Measurements from ENCODE around the gene BCL7A.

Gene BCL7A

DNA sequence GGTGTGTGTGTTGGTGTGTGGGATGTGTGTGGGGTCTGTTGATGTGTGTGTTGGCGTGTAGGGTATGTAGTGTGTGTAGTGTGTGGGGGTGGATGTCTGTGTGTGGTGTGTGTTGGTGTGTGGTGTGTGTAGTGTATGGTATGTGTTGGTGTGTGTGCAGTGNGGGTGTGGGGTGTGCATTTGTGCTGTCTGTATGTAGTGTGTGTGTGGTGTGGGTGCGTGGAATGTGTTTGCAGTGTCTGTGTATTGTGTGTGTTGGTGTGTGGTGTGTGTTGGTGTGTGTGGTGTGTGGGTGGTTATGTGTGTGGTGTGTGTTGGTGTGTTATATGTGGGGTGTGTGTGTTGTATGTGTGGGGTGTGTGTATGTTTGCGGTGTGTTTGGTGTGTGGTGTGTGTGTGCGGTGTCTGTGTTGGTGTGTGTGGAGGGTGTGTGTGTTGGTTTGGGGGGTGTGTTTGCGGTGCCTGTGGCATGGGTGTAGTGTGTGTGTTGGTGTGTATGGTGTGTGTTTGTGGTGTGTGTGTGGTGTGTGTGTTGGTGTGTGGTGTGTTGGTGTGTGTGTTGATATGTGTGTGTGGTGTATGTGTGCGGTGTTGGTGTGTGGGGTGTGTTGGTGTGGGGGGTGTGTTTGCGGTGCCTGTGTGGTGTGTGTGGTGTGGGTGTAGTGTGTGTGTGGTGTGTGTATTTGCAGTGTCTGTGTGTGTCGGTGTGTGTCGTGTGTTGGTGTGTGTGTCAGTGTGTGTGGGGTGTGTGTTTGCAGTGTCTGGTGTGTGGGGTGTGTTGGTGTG lies 71.6 kb downstream of the BCL7A start:
- H3K4me3 ChIP-seq (ENCODE audit: control insufficient read depth, low read depth, low read length) = no peak overlapping the region
- DNase-seq (ENCODE audit: low read depth) = no peak
- TF ChIP-seq, protein P1, sequence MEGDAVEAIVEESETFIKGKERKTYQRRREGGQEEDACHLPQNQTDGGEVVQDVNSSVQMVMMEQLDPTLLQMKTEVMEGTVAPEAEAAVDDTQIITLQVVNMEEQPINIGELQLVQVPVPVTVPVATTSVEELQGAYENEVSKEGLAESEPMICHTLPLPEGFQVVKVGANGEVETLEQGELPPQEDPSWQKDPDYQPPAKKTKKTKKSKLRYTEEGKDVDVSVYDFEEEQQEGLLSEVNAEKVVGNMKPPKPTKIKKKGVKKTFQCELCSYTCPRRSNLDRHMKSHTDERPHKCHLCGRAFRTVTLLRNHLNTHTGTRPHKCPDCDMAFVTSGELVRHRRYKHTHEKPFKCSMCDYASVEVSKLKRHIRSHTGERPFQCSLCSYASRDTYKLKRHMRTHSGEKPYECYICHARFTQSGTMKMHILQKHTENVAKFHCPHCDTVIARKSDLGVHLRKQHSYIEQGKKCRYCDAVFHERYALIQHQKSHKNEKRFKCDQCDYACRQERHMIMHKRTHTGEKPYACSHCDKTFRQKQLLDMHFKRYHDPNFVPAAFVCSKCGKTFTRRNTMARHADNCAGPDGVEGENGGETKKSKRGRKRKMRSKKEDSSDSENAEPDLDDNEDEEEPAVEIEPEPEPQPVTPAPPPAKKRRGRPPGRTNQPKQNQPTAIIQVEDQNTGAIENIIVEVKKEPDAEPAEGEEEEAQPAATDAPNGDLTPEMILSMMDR (IDR thresholded peaks at IDR 0.05; ENCODE audit: control insufficient read depth, insufficient read depth, low read depth, low read length, missing control alignments) = no peak

- no peak for DNase-seq (ENCODE audit: low read depth)
- TF ChIP-seq, protein P1 (IDR thresholded peaks at IDR 0.05; ENCODE audit: control insufficient read depth, insufficient read depth, low read depth, low read length, missing control alignments) = no peak
- no peak overlapping the region for H3K4me3 ChIP-seq (ENCODE audit: control insufficient read depth, low read depth, low read length)
Observed at GRCh38 chr12:122094137-122094734, 72.6 kb downstream of the BCL7A start.

GRCh38 chr12:122094735-122095631 lies 73.3 kb downstream of the BCL7A start:
- DNase-seq (ENCODE audit: low read depth) = no peak
- TF ChIP-seq, protein P1 (IDR thresholded peaks at IDR 0.05; ENCODE audit: control insufficient read depth, insufficient read depth, low read depth, low read length, missing control alignments) = no peak
- H3K4me3 ChIP-seq (ENCODE audit: control insufficient read depth, low read depth, low read length) = no peak overlapping the region

GRCh38 chr12:122096014-122096413 lies 74.3 kb downstream of the BCL7A start:
- DNase-seq (ENCODE audit: low read depth) = no peak
- no peak overlapping the region for H3K4me3 ChIP-seq (ENCODE audit: control insufficient read depth, low read depth, low read length)
- TF ChIP-seq, protein P1 (IDR thresholded peaks at IDR 0.05; ENCODE audit: control insufficient read depth, insufficient read depth, low read depth, low read length, missing control alignments) = no peak

DNA sequence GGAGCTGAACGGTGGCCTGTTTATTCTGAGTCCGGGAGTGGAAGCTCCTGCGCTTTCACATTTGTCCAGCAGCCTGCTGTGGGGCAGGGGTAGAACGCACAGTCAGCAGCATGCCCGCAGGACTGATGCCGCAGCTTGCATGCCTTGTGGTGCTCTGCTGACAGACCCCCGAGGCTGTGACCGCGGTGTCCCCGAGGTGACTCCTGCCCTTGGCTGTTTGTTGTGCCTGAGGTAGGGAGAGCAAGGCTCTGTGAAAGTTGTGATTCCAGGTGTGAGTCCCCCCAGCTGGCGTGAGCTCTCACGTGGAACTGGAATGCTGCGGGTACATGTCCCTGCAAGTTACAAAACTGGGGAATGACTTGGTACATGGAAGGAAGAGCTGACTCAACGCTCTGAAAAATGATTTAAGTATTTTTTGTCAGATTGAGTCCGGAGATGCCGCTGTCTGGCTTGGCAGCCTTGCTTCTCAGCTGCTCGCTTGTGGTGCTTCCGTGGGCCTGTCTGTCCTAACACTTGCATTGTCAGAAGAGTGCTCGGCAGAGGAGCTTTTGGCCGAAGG lies 75.0 kb downstream of the BCL7A start:
- TF ChIP-seq, protein P1 (IDR thresholded peaks at IDR 0.05; ENCODE audit: control insufficient read depth, insufficient read depth, low read depth, low read length, missing control alignments) = no peak
- no peak overlapping the region for H3K4me3 ChIP-seq (ENCODE audit: control insufficient read depth, low read depth, low read length)
- DNase-seq (ENCODE audit: low read depth) = no peak

- no peak overlapping the region for H3K4me3 ChIP-seq (ENCODE audit: control insufficient read depth, low read depth, low read length)
- no peak for DNase-seq (ENCODE audit: low read depth)
- TF ChIP-seq, protein P1 (IDR thresholded peaks at IDR 0.05; ENCODE audit: control insufficient read depth, insufficient read depth, low read depth, low read length, missing control alignments) = no peak
Observed at GRCh38 chr12:122097584-122097926, 75.9 kb downstream of the BCL7A start.

Measured in AG09309 (cell line).